RWPE2 (cell line): Measurements from ENCODE around the gene RRAGB.
"Not testable (repeated sequence)": the region's sequence is repeated elsewhere in the genome, so short reads cannot be mapped to it uniquely, and the experiment has no call there.

Experiments used
- ATAC-seq: fragments of 200-7000 bp; cut with Tn5 transposase; 3 replicates; pipeline ENCODE4 v1.9.1; 2021; ENCODE audit warnings: low read depth
- DNase-seq: peaks from one replicate; pipeline ENCODE4 v3.0.0-alpha.2; 2020; ENCODE audit warnings: low spot score
- H3K27ac ChIP-seq: fragments of 450-650 bp; 2 replicates; pipeline ENCODE4 v1.5.1; 2017; ENCODE audit warnings: mild to moderate bottlenecking; ENCODE audit not compliant: poor library complexity, severe bottlenecking
- H3K27me3 ChIP-seq: fragments of 250-450 bp; sonication (Bioruptor Pico); 2 replicates; pipeline ENCODE4 v1.5.1; 2021; ENCODE audit warnings: mild to moderate bottlenecking, moderate library complexity; ENCODE audit not compliant: insufficient read depth, poor library complexity, severe bottlenecking
- H3K36me3 ChIP-seq: fragments of 250-450 bp; sonication (Bioruptor Pico); 2 replicates; pipeline ENCODE4 v1.5.1; 2020; ENCODE audit warnings: low read depth, mild to moderate bottlenecking, moderate library complexity
- H3K4me1 ChIP-seq: fragments of 250-450 bp; sonication (Bioruptor Pico); 2 replicates; pipeline ENCODE4 v1.5.1; 2021; ENCODE audit warnings: mild to moderate bottlenecking, moderate library complexity; ENCODE audit not compliant: insufficient read depth, poor library complexity, severe bottlenecking
- H3K4me3 ChIP-seq: fragments of 250-450 bp; sonication (Bioruptor Pico); 2 replicates; pipeline ENCODE4 v1.5.1; 2021; ENCODE audit warnings: mild to moderate bottlenecking, moderate library complexity; ENCODE audit not compliant: severe bottlenecking
- H3K9me3 ChIP-seq: fragments of 250-450 bp; sonication (Bioruptor Pico); 2 replicates; pipeline ENCODE4 v1.5.1; 2021; ENCODE audit warnings: mild to moderate bottlenecking, moderate library complexity; ENCODE audit not compliant: severe bottlenecking
- TF ChIP-seq, protein P1 (sequence below): fragments of 450-650 bp; IDR thresholded peaks from one replicate; pipeline ENCODE4 v1.5.1; 2017; ENCODE audit warnings: mild to moderate bottlenecking, moderate library complexity; ENCODE audit not compliant: poor library complexity, severe bottlenecking

RRAGB gene

DNA sequence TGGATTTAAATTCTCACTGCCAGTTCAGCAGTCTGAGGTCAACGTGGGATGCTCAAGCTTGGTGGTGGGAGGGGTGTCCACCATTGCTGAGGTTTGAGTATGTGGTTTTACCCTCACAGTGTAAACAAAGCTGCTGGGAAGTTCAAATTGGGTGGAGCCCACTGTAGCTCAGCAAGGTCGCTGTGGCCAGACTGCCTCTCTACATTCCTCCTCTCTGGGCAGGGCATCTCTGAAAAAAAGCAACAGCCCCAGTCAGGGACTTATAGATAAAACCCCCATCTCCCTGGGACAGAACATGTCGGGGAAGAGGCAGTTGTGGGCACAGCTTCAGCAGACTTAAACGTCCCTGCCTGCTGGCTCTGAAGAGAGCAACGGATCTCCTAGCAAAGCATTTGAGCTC is 14.9 kb upstream of the RRAGB start:
- Histone ChIP-seq H3K9me3 (no peaks in the 10 kb centered on the region), H3K27me3 (no peaks in the 10 kb centered on the region), H3K4me1 (no peaks in the 10 kb centered on the region), H3K36me3 (no peaks in the 10 kb centered on the region), H3K4me3 (no peak overlapping the region), H3K27ac (no peak overlapping the region)
- TF ChIP-seq, protein P1, sequence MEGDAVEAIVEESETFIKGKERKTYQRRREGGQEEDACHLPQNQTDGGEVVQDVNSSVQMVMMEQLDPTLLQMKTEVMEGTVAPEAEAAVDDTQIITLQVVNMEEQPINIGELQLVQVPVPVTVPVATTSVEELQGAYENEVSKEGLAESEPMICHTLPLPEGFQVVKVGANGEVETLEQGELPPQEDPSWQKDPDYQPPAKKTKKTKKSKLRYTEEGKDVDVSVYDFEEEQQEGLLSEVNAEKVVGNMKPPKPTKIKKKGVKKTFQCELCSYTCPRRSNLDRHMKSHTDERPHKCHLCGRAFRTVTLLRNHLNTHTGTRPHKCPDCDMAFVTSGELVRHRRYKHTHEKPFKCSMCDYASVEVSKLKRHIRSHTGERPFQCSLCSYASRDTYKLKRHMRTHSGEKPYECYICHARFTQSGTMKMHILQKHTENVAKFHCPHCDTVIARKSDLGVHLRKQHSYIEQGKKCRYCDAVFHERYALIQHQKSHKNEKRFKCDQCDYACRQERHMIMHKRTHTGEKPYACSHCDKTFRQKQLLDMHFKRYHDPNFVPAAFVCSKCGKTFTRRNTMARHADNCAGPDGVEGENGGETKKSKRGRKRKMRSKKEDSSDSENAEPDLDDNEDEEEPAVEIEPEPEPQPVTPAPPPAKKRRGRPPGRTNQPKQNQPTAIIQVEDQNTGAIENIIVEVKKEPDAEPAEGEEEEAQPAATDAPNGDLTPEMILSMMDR: no peak
- ATAC-seq: no peak
- no peak for DNase-seq

DNA sequence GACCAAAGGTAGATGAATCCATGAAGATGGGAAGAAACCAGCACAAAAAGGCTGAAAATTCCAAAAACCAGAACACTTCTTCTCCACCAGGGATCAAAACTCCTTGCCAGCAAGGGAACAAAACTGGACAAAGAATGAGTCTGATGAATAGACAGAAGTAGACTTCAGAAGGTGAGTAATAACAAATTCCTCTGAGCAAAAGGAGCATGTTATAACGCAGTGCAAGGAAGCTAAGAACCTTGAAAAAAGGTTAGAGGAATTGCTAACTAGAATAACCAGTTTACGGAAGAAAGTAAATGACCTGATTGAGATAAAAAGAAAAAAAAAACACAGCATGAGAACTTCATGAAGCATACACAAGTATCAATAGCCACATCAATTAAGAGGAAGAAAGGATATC is 14.1 kb upstream of the RRAGB start:
- H3K4me1 ChIP-seq, ATAC-seq: not testable (repeated sequence)

DNA sequence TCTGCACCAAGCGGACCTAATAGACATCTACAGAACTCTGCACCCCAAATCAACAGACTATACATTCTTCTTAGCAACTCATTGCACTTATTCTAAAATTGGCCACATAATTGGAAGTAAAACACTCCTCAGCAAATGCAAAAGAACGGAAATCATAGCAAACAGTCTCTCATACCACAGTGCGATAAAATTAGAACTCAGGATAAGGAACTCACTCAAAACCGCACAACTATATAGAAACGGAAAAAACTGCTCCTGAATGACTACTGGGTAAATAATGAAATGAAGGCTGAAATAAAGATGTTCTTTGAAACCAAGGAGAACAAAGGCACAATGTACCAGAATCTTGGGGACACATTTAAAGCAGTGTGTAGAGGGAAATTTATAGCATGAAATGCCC is 12.5 kb upstream of the RRAGB start:
- ATAC-seq, H3K27me3 ChIP-seq, H3K4me1 ChIP-seq, H3K4me3 ChIP-seq, H3K27ac ChIP-seq, H3K36me3 ChIP-seq, DNase-seq, H3K9me3 ChIP-seq: not testable (repeated sequence)

More for the DNA sequence above, 14.1 kb upstream of the RRAGB start:
- H3K4me3 ChIP-seq, DNase-seq, H3K27ac ChIP-seq, H3K36me3 ChIP-seq, H3K9me3 ChIP-seq, H3K27me3 ChIP-seq: not testable (repeated sequence)

DNA sequence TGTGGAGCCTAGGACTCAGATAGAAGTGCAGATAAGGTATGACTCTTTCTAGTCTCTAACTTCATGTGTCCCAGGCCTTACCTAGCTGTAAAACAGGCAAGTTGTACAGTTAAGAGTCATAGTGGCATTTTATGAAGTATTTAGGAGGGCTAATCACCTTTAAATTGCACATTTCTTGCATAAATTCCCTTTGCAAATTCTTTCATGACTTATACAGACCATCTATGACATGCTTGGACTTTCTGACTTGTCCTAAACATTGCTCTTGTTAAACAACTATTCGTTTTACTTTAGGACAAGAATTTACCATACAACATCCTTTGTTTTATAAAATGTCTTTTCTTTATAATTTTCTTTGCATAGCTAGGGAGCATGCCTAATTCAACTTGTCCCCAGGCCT is 7.8 kb upstream of the RRAGB start:
- H3K27ac ChIP-seq: no peak overlapping the region
- DNase-seq (no peak), ATAC-seq (no peak)
- H3K9me3 ChIP-seq: no peaks in the 10 kb centered on the region
- no peaks in the 10 kb centered on the region for H3K27me3 ChIP-seq
- no peak overlapping the region for H3K4me3 ChIP-seq
- no peaks in the 10 kb centered on the region for H3K36me3 ChIP-seq
- no peaks in the 10 kb centered on the region for H3K4me1 ChIP-seq
- TF ChIP-seq, protein P1: no peak

DNA sequence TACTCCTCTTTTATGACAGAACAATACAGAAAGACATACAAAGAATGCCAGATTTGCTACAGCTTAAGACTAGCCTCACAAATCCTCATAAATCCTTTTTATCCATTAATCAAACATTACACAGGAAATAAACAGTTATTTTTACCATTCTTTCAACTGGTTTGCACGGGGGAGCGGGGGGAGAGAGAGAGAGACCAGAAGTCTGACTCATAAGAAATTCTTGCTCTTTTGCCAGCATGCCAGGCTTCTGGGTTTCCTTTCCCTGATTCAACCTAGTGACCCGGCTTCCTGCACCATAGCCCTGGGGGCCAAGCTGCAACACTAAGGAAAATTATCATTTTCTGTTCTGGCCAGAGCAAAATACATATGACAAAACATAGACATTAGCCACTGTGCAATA is 6.8 kb upstream of the RRAGB start:
- TF ChIP-seq, protein P1: no peak
- Histone ChIP-seq H3K27me3 (no peaks in the 10 kb centered on the region), H3K4me1 (no peaks in the 10 kb centered on the region), H3K36me3 (no peaks in the 10 kb centered on the region), H3K27ac (no peak overlapping the region), H3K9me3 (no peaks in the 10 kb centered on the region), H3K4me3 (no peak overlapping the region)
- no peak for DNase-seq
- ATAC-seq: 0 out of 3 replicates have a peak, but pooled peaks have one; percentile 19

DNA sequence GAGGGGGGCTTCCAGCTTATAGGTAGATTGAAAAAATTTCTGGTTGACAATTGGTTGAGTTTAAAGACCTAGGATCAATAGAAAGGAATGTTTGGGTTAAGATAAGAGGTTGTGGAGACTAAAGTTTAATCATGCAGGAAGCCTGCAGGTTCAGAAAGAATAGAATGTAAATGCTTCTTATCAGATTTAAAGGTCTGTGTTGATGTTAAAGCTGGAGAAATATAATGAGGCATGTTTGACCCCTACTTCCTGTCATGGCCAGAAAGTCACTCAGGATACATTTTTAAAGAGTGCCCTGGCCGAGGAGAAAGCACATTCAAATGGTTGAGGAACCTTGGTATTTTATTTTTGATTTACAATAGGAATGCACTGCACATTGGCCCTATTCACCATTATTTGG is 3.9 kb upstream of the RRAGB start:
- Histone ChIP-seq H3K36me3 (no peaks in the 10 kb centered on the region), H3K27ac (no peak overlapping the region), H3K4me1 (no peaks in the 10 kb centered on the region), H3K4me3 (no peak overlapping the region), H3K9me3 (no peaks in the 10 kb centered on the region), H3K27me3 (no peaks in the 10 kb centered on the region)
- TF ChIP-seq, protein P1: no peak
- ATAC-seq (no peak), DNase-seq (no peak)
